RWPE2 (cell line): ENCODE results near the gene DMAC2.

ENCODE experiments used
- ATAC-seq: fragments of 200-7000 bp; cut with Tn5 transposase; 3 replicates; pipeline ENCODE4 v1.9.1; 2021; ENCODE audit warnings: low read depth
- DNase-seq: peaks from one replicate; pipeline ENCODE4 v3.0.0-alpha.2; 2020; ENCODE audit warnings: low spot score
- H3K27ac ChIP-seq: fragments of 450-650 bp; 2 replicates; pipeline ENCODE4 v1.5.1; 2017; ENCODE audit warnings: mild to moderate bottlenecking; ENCODE audit not compliant: poor library complexity, severe bottlenecking
- H3K27me3 ChIP-seq: fragments of 250-450 bp; sonication (Bioruptor Pico); 2 replicates; pipeline ENCODE4 v1.5.1; 2021; ENCODE audit warnings: mild to moderate bottlenecking, moderate library complexity; ENCODE audit not compliant: insufficient read depth, poor library complexity, severe bottlenecking
- H3K36me3 ChIP-seq: fragments of 250-450 bp; sonication (Bioruptor Pico); 2 replicates; pipeline ENCODE4 v1.5.1; 2020; ENCODE audit warnings: low read depth, mild to moderate bottlenecking, moderate library complexity
- H3K4me1 ChIP-seq: fragments of 250-450 bp; sonication (Bioruptor Pico); 2 replicates; pipeline ENCODE4 v1.5.1; 2021; ENCODE audit warnings: mild to moderate bottlenecking, moderate library complexity; ENCODE audit not compliant: insufficient read depth, poor library complexity, severe bottlenecking
- H3K4me3 ChIP-seq: fragments of 250-450 bp; sonication (Bioruptor Pico); 2 replicates; pipeline ENCODE4 v1.5.1; 2021; ENCODE audit warnings: mild to moderate bottlenecking, moderate library complexity; ENCODE audit not compliant: severe bottlenecking
- H3K9me3 ChIP-seq: fragments of 250-450 bp; sonication (Bioruptor Pico); 2 replicates; pipeline ENCODE4 v1.5.1; 2021; ENCODE audit warnings: mild to moderate bottlenecking, moderate library complexity; ENCODE audit not compliant: severe bottlenecking
- CTCF ChIP-seq: fragments of 450-650 bp; IDR thresholded peaks from one replicate; pipeline ENCODE4 v1.5.1; 2017; ENCODE audit warnings: mild to moderate bottlenecking, moderate library complexity; ENCODE audit not compliant: poor library complexity, severe bottlenecking

Gene DMAC2

GRCh38 chr19:41415154-41415571 lies 24.5 kb downstream of the DMAC2 start:
- no peak overlapping the region for H3K27ac ChIP-seq
- no peaks in the 10 kb centered on the region for H3K9me3 ChIP-seq
- ATAC-seq (no peak), DNase-seq (no peak)
- no peaks in the 10 kb centered on the region for H3K27me3 ChIP-seq
- TF ChIP-seq CTCF = no peak
- H3K36me3 ChIP-seq = peaks cover 12% of the 10 kb centered on the region
- H3K4me3 ChIP-seq = no peak overlapping the region
- no peaks in the 10 kb centered on the region for H3K4me1 ChIP-seq

GRCh38 chr19:41414461-41414860 lies 25.3 kb downstream of the DMAC2 start:
- Histone ChIP-seq H3K4me3 (no peak overlapping the region), H3K36me3 (peaks cover 8% of the 10 kb centered on the region; the same call in 1 of the 2 replicates), H3K4me1 (peaks cover under 1% of the 10 kb centered on the region), H3K9me3 (no peaks in the 10 kb centered on the region), H3K27ac (no peak overlapping the region), H3K27me3 (no peaks in the 10 kb centered on the region)
- no peak for ATAC-seq
- no peak for DNase-seq
- no peak for TF ChIP-seq CTCF

DNA sequence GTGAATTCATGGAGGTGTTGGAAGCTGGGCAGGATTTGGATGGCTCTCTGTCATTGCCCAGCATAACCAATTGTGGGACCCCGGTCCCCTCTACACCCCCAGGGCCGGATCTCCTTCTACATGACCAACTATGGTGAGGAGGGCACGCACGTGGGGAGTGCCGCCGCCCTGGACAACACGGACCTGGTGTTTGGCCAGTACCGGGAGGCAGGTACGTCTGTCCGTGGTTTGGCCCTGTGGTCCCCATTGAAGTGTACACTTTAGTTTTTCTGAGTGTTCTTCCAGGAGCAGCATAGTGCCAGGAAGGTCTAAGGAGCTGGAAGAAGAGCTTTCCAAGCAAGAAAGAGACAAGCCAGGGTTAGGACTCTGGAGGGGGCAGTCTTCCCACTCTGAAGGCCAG lies 25.8 kb downstream of the DMAC2 start:
- Histone ChIP-seq H3K27ac (no peak overlapping the region), H3K27me3 (no peaks in the 10 kb centered on the region), H3K4me3 (no peak overlapping the region), H3K4me1 (peaks cover 4% of the 10 kb centered on the region), H3K36me3 (peaks cover 8% of the 10 kb centered on the region; the same call in 1 of the 2 replicates), H3K9me3 (no peaks in the 10 kb centered on the region)
- ATAC-seq (no peak), DNase-seq (no peak)
- TF ChIP-seq CTCF = no peak

GRCh38 chr19:41412953-41413352 lies 26.8 kb downstream of the DMAC2 start:
- Histone ChIP-seq H3K9me3 (no peaks in the 10 kb centered on the region), H3K27me3 (no peaks in the 10 kb centered on the region), H3K4me1 (peaks cover 4% of the 10 kb centered on the region), H3K27ac (no peak overlapping the region), H3K4me3 (no peak overlapping the region), H3K36me3 (peaks cover 8% of the 10 kb centered on the region; the same call in 1 of the 2 replicates)
- ATAC-seq (no peak), DNase-seq (no peak)
- TF ChIP-seq CTCF = no peak

DNA sequence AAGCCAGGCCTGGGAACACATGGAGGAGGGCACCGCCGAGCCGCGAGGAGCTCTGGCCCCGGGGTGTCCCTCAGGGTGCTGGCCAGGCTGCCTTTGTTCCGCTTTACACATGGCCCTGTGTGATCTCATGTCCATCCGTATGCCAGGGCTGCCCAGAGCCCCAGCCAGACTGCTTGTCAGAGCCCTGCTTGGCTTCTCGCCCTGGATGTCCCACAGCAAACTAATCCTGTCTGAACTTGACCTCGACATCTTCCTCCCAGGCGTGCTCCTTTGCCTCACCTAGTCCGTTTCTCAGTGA lies 27.8 kb downstream of the DMAC2 start:
- Histone ChIP-seq H3K36me3 (peaks cover 8% of the 10 kb centered on the region; the same call in 1 of the 2 replicates), H3K4me1 (peaks cover 4% of the 10 kb centered on the region), H3K27ac (no peak overlapping the region), H3K27me3 (no peaks in the 10 kb centered on the region), H3K9me3 (no peaks in the 10 kb centered on the region), H3K4me3 (no peak overlapping the region)
- no peak for TF ChIP-seq CTCF
- no peak for DNase-seq
- ATAC-seq = no peak
